Measurements from ENCODE around the gene MAN2C1.
"Not testable (repeated sequence)": the region's sequence is repeated elsewhere in the genome, so short reads cannot be mapped to it uniquely, and the experiment has no call there.

The MAN2C1 gene

DNA sequence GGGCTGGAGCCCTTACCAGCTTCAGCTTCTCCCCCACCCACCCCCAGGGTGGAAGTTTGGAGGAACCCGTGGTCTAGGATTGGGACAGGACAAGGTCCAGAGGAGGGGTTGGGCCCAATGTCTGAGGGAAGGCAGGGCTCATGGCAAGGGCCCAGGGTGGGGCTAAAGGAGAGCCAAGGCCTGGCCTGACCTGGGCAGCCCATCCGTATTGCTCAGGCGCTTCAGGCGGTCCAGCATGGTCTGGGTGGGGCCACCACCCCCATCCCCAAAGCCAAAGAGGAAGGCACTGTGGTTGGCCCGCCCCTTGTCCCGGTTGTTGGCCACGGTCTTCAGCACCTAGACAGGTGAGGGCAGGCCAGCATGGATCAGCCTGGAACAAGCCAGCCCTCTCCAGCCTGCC is 7.6 kb downstream of the MAN2C1 start:
- DNase-seq, result no peak

DNA sequence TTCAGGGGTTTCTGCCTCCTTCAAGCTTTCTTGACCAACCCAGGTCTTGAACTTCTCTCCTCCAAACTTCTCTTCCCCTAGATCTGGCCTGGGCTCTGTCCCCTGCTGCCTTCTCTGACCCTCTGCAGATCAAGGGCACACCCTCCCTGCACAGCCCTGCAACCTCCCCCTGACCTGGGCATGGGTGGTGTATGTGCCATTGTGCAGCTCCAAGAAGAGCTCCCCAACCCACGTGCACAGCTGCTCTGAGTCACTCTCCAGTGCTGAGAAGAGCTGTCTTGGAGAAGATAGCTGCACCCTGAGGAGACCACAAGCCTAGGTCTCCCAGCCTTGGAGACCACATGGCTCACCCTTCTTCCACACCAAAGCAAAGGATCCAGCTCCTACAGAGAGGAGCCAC is 8.0 kb downstream of the MAN2C1 start:
- DNase-seq, result no peak

DNA sequence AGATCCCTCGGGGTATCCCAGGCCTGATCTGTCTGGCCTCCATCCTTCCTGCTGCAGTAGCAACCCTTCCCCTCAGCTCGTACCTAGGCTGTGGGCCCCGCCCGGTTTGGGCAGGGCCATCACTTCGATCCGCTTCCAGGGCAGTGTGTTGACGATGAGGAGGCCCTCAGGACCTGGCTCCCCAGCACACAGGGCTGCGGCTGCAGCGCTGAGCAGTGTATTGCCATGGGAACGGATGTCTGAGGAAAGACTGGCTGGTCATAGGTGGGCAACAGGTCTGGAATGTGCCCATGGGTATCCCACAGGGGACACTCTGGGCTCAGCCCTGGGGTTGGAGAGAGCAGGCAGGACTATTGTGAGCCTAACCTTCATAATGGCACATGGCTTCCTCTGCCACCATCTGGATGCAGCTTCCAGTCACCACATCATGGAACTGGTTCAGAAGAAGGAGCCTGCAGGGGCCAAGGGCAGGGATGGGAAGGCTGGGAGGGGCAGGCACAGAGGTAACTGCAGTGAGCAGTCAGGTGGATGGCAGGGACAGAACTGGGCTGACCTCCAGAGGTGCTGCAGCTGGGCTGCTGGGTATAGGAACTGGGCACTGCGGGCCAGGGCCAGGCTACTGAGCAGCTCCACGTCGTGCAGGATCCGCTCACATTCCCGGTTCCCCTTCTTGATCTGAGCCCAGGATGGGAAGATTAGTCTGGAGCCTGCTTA is 8.7 kb downstream of the MAN2C1 start:
- DNase-seq, result no peak

DNA sequence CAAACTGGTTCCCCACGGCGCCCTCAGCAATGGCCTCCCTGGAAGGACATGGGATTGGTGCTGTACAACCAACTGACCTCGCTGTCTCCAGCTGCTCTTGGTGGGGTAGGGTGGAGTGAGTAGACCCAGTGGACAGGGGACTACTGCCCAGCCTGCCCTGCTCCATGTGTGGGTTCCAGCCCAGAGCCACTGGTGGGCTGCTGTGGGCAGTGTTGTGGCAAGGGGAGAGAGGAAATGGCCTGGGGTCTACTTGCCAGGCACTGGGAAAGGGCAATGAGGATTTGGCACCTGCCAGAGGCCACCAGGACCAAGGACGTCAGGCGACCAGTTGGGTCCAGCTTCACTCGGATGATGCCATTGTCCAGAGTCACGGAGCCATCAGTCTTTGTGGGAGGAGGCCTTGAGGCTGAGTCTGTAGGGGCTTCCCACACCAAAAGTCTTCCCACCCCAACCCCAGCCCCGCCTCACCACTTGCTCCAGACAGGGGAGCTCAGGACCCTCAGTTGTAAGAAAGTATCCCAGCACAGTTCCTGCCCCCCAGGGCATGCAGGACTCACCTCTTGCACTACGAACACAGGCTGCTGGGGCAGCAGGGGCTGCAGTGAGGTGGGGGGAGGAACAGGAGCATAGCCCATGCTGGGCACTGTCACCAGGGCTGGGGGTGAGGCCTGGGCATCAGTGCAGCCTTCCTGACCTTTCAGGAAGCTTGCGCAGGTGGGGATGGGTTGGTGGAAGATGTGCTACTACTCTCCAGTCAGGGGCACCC is 9.5 kb downstream of the MAN2C1 start:
- no peak for DNase-seq

DNA sequence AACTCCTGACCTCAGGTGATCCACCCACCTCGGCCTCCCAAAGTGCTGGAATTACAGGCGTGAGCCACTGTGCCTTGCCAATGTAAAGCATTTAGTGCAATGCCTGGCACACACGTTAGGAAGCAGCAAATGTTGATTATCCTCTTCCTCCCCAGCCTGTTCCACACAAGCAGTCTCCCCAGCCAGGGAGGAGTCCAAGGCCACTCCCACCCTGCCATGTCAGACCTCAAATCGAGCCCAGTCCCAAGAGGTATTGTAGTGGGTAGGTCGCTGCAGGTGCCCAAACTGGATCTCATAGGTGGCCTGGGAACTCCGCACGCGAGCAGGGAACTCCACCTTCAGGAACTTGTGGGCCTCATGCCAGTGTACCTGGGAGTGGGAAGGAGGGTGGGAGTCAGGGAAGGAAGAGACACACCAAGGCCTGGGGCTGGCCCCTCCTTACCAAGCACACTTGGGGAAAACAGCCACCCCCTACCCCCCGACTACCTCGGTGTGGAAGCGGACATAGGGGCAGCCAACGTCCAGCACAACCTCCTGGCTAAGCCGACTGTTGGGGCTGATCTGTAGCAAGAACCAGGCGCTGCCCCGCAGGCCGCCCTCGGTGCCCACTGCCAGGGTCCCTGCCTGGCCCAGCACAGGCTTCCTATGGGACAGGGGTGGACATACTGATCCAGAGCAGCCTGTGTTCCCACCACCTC is 10.3 kb downstream of the MAN2C1 start:
- no peak for DNase-seq

DNA sequence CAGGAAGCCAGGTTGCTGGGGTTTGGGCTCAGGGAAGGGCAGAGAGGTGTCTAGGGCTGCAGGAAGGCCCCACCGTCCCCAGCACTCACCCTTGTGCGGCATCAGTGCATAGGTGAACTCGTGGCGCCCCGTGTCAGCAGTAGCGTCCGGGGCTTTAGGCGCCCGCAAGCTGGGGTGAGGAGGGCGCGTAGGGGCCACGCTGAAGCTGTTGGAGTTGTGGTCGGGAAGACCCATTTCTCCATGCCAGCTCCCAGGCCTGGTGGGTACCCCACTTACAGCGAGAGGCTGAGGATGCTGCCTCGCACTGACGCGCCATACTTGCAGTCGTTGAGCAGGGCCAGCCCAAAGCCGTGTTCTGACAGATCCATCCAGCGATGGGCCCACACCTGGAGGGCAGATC is 11.9 kb downstream of the MAN2C1 start:
- DNase-seq, result no peak

DNA sequence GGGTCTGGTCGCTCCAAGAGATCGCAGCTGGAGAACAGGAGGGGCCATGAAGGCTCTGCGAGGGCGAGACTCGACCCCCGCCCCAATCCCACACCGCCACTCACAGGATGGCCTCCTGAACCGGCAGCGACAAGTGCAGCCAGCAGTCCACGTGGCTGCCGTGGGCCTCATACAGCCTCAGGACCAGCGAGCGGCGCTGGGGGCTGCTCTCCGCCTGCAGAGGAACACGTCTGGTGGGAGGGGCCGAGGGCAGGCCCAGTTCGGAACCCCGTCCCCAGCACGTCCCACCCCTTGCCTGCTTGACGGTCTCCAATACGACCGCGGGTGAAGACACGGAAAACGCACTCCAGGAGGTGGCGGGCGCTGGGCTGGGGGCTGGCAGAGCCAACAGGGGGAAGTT is 12.4 kb downstream of the MAN2C1 start:
- no peak for DNase-seq

DNA sequence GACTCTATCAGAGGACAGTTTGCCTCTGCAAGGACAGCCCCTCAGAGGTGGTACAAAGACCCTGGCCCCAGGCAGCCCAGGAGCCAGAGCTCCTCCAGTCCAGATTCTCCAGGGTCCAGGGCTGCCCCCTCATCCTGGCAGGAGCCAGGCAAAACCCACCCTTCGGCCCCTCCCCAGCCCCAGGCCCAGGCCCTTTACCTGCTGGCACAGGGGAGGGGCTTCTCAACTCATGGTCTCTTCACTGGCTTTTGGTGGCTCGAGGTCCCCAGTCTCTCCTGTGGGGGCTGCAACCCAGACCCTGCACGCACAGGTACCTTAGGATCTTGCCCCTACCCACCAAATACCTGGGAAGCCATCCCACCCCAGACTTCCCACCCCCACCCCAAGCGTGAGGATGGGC is 13.0 kb downstream of the MAN2C1 start:
- DNase-seq, result no peak

DNA sequence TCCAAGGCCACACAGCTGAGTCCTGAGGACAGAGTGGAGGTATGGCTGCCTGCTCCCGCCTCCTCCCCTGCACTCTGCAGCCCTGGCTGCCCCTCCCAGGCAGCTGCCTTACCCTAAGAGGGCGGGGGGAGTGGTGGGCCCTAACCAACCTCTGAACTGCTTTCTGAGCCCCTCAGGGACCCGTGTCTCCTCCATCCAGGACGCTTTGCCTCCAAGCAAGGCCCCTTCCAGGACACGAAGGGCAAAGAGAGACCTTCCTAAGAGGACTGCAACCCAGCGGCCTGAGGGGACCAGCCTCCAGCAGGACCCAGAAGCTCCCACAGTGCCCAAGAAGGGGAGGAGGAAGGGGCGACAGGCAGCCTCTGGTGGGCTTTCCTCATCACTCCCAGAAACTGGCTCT is 14.0 kb downstream of the MAN2C1 start:
- DNase-seq, result no peak

DNA sequence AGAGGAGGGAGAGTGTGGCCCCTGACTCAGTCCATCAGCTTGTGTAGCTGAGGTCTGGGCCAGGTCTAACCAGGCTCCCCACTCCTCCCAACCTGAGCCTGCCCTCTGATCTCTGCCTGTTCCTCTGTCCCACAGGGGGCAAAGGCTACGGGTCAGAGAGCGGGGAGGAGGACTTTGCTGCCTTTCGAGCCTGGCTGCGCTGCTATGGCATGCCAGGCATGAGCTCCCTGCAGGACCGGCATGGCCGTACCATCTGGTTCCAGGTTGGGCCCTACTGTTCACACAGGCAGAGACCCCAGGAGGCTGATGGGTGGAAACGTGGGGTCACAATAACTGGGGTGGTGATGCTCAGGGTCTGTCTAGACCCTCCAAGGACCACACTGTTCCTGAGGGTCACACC is 14.8 kb downstream of the MAN2C1 start:
- no peak for DNase-seq

DNA sequence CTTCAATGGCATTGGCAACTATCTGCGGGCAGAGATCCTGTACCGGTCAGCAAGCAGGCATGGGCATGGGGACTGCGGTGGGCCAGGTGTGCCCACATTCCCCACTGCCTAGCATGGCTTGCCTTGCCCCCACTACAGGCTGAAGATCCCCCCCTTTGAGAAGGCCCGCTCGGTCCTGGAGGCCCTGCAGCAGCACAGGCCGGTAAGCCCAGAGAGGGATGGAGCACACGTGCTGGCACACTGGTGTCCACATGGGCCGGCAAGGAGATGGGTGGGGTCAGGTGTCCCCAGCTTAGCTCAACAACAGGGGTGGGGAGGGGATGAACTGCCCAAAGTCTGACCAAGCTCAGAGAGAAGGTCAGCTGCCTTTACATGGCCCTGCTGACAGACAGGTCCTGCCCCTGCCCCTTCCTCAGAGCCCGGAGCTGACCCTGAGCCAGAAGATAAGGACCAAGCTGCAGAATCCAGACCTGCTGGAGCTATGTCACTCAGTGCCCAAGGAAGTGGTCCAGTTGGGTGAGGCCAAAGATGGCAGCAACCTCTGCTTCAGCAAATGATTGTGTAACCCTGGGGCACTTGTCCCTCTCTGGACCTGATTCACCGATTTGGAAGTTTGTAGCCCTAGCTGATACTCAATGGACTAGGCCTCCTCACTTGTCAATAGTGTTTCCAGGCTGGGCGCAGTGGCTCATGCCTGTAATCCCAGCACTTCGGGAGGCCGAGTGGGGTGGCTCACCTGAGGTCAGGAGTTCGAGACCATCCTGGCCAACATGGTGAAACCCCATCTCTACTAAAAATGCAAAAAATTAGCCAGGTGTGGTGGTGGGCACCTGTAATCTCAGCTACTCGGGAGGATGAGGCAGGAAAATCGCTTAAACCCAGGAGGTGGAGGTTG is 16.0 kb downstream of the MAN2C1 start:
- no peak for DNase-seq

DNA sequence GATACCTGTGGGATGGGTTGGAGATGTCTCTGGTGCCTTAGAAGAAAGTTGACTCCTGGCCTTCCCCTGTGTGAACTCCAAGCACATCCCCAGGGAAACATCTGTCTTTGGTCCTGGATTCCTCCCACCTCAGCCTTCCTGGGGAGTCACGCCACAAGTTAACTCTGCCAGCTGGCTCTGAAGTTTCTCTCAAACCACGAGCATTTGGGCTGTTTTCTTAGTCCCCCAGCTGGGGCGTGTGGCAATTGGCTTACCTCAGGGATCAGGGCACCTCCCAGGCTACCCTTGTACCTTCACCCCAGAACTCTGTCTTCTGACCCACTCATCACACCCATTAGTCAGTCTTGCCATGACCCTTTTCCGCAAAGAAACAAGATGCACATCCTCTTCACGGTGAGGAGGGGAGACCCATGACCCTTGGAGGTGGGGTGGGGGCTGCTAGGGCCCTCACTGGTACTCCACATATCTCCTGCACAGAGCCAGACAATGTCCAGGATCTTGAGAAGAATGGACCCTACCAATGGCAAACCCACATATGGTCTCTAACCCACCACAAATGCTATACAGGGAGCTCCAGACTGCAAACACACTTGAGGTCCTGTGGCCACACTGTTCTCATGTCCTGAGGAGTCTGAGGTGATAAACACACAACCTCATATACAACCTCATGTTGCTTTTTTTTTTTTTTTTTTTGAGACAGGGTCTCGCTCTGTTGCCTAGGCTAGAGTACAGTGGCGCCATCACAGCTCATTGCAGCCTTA is 17.6 kb downstream of the MAN2C1 start:
- DNase-seq, result no peak

DNA sequence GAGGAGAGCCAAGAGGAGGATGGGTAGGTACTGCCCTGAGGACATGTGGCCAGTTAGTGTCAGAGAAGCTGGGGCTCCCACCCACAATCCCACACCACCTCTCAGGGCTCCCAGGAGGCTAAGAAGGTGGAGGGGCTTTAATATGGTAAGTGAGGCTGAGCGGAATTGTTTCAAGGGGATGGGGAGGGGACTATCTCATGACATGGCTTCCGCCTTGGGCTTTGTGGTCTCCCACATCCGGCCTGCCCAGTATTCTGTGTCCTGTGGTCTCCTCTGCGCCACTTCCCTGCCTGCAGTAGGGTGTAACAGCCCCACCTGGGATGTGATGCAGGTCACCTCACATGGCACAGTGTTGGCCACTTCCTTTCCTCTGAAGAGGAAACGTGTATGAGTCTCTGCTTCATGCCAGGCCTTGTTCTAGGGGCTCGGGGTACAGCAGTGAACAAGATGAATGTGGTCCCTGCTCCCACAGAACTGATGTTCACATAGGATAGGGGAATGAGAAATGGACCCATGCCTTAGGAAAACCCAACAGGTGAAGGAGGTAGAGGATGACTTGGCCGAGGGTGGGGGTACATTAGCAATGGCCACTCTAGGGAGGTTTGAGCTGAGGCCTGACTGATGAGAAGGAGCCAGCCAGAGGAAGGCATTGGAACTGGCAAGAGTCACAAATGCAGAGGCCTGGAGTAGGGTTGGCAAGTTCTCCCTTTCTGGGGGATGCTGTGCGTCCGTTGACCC is 18.4 kb downstream of the MAN2C1 start:
- no peak for DNase-seq

DNA sequence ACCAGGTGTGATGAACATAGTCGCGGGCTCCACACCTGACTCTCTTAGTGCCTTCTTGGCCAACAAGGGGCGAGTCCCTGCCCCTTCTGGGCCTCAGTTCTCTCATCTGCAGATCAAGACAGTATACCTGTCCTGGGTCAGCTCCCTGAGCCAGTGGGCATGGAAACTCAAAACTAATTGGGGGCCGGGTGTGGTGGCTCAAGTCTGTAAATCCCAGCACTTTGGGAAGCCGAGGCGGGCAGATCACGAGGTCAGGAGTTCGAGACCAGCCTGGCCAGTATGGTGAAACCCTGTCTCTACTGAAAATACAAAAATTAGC is 19.1 kb downstream of the MAN2C1 start:
- not testable (repeated sequence) for DNase-seq

DNA sequence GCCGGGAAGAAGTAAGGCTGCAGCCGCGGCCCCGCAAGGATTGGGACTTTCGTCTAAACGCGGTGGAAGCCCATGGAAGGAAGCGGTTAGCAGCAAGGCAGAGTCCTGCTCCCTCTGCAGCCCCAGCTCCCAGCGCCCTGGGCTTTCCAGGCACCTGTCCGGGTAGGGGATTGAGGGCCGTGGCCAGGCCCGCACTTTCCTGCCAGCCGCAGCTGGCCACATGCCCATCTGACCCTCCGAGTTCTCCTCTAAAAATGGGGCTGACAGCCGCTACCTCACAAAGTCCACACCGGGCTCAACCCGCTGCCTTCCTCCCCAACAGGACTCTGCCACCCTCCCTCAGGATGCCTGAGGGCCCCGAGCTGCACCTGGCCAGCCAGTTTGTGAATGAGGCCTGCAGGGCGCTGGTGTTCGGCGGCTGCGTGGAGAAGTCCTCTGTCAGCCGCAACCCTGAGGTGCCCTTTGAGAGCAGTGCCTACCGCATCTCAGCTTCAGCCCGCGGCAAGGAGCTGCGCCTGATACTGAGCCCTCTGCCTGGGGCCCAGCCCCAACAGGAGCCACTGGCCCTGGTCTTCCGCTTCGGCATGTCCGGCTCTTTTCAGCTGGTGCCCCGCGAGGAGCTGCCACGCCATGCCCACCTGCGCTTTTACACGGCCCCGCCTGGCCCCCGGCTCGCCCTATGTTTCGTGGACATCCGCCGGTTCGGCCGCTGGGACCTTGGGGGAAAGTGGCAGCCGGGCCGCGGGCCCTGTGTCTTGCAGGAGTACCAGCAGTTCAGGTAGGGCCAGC is 19.7 kb downstream of the MAN2C1 start:
- DNase-seq, result no peak

DNA sequence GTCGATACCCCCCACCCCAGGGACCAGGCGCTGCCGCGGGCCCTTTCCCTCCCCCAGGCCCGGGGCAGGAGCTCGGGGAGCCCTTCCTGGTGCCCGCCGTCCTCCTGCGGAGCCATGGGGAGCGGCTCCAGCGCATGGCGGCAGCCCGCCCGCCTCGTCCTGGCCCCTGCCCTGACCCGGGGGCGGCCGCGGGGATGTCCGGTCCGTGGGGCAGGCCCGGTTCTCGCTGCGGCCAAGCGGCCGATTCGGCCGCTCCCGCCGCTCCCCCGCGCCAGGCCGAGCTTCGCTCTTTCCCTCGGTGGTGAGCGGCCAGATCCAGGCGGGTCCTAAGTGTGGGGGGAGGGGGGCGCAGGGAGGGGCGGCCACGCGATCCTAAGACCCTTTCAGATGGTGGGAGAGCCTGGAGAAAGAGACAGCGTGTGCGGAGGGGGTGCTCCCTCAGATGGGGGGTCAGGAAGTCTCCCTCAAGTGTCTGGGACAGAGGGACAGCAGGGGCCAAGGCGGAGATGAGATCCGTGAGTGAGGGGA is 20.3 kb downstream of the MAN2C1 start:
- no peak for DNase-seq

DNA sequence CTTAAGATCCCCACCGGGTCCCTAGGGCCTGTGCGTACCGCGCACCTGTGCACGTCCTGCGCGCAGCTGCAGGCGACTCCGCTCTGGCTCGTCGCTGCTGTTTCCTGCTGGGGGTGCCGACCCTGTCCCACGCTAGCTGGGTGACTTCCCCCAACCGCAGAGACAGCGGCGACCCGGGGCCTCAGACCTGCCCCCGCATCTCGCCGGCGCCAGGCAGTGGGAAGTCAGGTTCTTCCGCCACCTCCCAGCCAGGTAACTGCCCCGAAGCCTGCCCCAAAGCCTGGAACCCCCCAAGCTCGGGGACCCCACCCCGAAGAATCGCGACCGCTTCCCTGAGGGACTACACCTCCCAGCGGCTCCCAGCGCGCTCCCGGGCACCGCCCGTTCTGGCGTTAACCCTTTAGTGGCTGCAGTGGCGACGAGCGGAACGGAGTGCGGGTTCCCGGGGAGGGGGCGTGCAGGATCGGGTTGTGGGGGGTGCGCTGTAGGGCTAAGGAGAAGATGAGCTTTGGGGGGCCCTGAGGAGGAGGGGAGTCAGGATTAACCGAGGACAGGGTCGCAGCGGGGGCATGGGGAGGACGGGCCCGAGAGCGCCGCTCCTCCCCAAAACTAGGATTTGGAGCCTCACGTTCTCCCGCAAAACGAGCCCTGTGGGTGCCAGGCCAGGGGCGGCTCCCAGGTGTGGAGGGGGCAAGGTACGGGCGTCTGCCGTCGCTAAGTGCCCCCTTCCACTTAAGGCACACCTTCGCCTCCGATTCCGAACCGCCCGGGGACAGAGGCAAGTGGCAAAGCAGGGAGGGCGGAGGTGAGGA is 21.0 kb downstream of the MAN2C1 start:
- peak; percentile 11 for DNase-seq

DNA sequence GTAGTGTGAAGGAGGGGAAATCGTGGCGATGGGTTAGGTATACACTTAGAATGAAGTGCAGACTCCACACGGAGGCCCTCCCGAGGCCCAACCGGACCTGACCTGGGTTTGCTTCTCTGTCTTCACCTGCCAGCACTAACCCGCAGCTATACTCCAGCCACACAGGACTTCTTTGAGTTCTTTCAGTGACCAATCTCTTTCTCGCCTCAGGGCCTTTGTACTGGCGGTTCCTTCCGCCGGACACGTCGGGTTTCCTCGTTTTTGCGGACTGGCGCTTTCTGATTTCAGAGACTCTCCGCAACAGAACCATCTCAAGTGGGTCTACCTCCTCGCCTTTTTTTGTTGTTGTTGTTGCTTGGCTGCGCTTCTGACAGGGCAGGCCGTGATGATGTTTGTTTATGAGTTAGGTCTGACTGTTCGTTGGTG is 21.6 kb downstream of the MAN2C1 start, which contains the start of gene NEIL1:
Gene NEIL1 (plus strand): TSS at position 244 of the 426 bp plus-strand sequence. CDS start 1,867 bp downstream, outside the sequence.
- DNase-seq, result no peak

DNA sequence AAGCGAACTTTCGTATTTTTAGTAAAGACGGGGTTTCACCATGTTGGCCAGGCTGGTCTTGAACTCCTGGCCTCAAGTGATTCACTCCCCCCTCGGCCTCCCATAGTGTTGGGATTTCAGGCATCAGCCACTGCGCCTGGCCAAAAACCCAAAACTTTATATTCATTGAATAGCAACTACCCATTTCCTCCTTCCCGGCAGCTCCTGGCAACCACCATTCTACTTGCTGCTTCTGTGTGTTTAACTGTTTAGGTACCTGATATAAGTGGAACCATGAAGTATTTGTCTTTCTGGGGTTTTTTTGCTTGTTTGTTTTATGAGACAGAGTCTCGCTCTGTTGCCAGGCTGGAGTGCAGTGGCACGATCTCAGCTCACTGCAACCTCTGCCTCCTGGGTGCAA is 24.5 kb downstream of the MAN2C1 start:
- DNase-seq, result not testable (repeated sequence)
